ENCODE data around the gene HARS1. TPM values are rescaled to one million over a fixed set of nuclear protein-coding genes. Genes with fewer than 3 reads are reported as not detected.

The HARS1 gene
- total and polyA plus RNA-seq, 2 of the 13 experiments (the other 11 are each of a cell fraction or from before 2014, with no cell fraction given), result 36.9 to 66.2 TPM

DNA sequence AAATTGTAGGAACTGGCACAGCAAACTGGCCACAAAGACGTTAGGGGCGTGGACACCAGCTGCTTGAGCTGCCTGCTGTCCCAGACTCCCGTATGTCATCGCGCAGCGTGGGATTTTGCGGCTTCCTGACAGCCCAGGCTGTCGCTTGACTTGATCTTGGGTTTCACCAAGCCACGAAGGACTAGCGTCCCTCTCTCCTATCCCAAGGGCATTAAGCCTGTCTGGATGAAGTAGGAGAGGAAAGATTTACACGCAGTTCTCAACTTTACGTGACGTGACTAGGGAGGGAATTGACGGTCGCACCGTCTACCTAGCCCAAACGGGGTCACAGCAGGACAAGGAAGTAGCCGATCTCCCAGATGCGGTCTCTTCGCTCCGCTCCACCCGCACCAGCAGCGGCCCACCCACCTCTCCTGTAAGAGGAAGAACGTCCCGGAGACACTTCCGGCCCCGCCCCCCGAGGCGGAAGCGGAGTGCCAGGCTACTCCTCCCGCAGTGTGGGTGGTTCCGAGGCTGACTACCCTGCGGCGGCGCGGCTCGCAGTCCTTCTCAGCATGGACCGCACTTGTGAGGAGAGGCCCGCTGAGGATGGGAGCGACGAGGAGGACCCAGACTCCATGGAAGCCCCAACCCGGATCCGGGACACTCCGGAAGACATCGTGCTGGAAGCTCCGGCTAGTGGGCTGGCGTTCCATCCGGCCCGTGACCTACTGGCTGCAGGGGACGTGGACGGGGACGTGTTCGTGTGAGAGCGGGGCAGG is 26.6 kb downstream of the HARS1 start, which contains the start of gene WDR55 (continued):
- TF ChIP-seq MTA3 (CRISPR knock-in tag; IDR thresholded peaks at IDR 0.05) (no peak), ZNF816 (CRISPR knock-in tag; IDR thresholded peaks at IDR 0.05; ENCODE audit: borderline replicate concordance) (no peak), HNRNPK (IDR thresholded peaks at IDR 0.05; ENCODE audit: low read depth, low read length, poor library complexity, severe bottlenecking) (no peak), NR2F6 (IDR thresholded peaks at IDR 0.05) (0 out of 2 replicates have a peak, but pooled peaks have one; percentile 11), NR2F6 (CRISPR knock-in tag; IDR thresholded peaks at IDR 0.05) (peak; percentile 49; the same call in 1 of the 2 replicates), ZNF775 (CRISPR knock-in tag; IDR thresholded peaks at IDR 0.05; ENCODE audit: borderline replicate concordance) (no peak), ZNF614 (CRISPR knock-in tag; IDR thresholded peaks at IDR 0.05; ENCODE audit: borderline replicate concordance) (no peak), ZMAT3 (CRISPR knock-in tag; conservative IDR thresholded peaks at IDR 0.05) (no peak; the same call in 1 of the 2 replicates), MAZ (IDR thresholded peaks at IDR 0.05; ENCODE audit: borderline replicate concordance, low read depth, low read length) (peak; percentile 89), MAZ (CRISPR knock-in tag; IDR thresholded peaks at IDR 0.05; ENCODE audit: low read depth) (peak; percentile 93), HOXA3 (CRISPR knock-in tag; IDR thresholded peaks at IDR 0.05) (peak; percentile 52; the same call in 1 of the 2 replicates), ZNF761 (CRISPR knock-in tag; conservative IDR thresholded peaks at IDR 0.05) (no peak; the same call in 1 of the 2 replicates), PBX2 (CRISPR knock-in tag; IDR thresholded peaks at IDR 0.05) (no peak), HMGXB4 (CRISPR knock-in tag; IDR thresholded peaks at IDR 0.05; ENCODE audit: borderline replicate concordance in 1 of 2, low read depth in 1 of 2) (peak; percentile 83 to 88), DMAP1 (CRISPR knock-in tag; IDR thresholded peaks at IDR 0.05) (peak; percentile 89; the same call in 1 of the 2 replicates), MTF1 (CRISPR knock-in tag; IDR thresholded peaks at IDR 0.05) (no peak), ATAD3A (CRISPR knock-in tag; IDR thresholded peaks at IDR 0.05) (no peak), ZNF629 (CRISPR knock-in tag; conservative IDR thresholded peaks at IDR 0.05) (no peak), HNF4G (IDR thresholded peaks at IDR 0.05; ENCODE audit: borderline replicate concordance, low read depth, low read length) (no peak), HNF4G (CRISPR knock-in tag; IDR thresholded peaks at IDR 0.05; ENCODE audit: borderline replicate concordance, low read depth) (no peak; the same call in 1 of the 2 replicates)
- TF ChIP-seq, protein P1, sequence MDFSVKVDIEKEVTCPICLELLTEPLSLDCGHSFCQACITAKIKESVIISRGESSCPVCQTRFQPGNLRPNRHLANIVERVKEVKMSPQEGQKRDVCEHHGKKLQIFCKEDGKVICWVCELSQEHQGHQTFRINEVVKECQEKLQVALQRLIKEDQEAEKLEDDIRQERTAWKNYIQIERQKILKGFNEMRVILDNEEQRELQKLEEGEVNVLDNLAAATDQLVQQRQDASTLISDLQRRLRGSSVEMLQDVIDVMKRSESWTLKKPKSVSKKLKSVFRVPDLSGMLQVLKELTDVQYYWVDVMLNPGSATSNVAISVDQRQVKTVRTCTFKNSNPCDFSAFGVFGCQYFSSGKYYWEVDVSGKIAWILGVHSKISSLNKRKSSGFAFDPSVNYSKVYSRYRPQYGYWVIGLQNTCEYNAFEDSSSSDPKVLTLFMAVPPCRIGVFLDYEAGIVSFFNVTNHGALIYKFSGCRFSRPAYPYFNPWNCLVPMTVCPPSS (IDR thresholded peaks at IDR 0.05), result no peak
- TF ChIP-seq, protein P2, sequence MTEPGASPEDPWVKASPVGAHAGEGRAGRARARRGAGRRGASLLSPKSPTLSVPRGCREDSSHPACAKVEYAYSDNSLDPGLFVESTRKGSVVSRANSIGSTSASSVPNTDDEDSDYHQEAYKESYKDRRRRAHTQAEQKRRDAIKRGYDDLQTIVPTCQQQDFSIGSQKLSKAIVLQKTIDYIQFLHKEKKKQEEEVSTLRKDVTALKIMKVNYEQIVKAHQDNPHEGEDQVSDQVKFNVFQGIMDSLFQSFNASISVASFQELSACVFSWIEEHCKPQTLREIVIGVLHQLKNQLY (CRISPR knock-in tag; IDR thresholded peaks at IDR 0.05), result peak; percentile 8; the same call in 1 of the 2 replicates
- TF ChIP-seq, protein P3, sequence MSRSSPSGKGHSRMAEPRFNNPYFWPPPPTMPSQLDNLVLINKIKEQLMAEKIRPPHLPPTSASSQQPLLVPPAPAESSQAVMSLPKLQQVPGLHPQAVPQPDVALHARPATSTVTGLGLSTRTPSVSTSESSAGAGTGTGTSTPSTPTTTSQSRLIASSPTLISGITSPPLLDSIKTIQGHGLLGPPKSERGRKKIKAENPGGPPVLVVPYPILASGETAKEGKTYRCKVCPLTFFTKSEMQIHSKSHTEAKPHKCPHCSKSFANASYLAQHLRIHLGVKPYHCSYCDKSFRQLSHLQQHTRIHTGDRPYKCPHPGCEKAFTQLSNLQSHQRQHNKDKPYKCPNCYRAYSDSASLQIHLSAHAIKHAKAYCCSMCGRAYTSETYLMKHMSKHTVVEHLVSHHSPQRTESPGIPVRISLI (CRISPR knock-in tag; IDR thresholded peaks at IDR 0.05; ENCODE audit: borderline replicate concordance), result no peak
